Stimulated activated CD4-positive, alpha-beta T cell treated with anti-CD3 and anti-CD28 coated beads, Interleukin-12 subunit alpha, Interleukin-12 subunit beta, amount 100 ng/mL, for 24 hours (primary cell): Measurements from ENCODE around the gene OTUD5.

Source experiments
- DNase-seq, 2 experiments: peaks; one replicate each; pipeline ENCODE4 v3.0.0-alpha.2; 2020; ENCODE audit warnings: low read depth in 2 of 2

Gene OTUD5

GRCh38 chrX:48972220-48973164 lies 15.1 kb upstream of the OTUD5 start:
- no peak for DNase-seq

DNA sequence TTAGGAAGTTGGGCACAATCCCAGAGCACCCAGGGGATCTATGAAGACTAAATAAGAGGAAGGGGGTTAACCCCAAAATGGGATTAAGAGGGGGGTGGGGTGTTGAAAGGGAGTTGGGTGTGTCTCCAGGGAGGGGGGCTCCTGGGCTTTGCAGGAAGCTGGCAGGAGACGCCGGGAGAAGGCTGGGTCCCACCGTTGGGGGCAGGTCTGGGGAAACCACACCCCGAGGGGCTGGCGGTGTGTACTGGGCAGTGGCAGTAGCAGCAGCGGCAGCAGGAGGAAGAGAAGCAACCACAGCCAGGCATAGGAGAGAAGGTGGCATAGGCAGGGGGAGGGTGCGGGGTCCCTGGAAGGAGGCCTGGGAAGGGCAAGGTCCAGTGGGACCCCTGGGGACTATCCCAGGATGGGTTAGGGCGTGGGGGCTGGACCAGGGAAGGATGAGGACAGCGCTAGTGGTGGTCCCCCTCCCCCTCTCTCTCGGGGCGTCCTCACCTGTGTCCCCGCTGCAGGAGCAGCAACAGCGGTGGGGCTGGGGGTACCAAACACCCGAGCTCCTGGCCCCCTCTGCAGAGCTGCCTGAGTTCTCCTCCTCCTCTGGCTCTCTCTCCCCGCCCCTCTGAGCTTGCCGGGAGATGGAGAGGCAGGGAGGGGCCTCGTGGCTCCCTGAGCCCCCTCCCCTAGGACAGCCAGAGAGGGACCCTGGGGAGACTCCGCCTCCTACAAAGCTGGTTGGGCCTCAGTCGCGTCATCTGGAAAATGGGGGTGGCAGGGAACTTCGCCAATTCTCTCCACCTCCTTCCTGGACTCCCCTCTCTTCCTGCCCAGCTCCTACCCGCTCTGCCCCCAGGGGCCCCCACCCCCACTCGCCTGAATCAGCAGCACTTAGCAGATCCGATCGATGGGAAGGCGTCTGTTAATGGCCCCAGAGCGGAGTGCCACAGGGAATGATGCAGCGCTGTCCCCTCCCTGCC lies 14.1 kb upstream of the OTUD5 start, which contains the start of gene KCND1:
Gene KCND1 (minus strand): TSS at position 596 of the 971 bp plus-strand sequence. CDS start 1,573 bp downstream, outside the sequence.
- DNase-seq: no peak

- no peak for DNase-seq
These were observed 12.1 kb upstream of the OTUD5 start for GRCh38 chrX:48969471-48969870.

DNA sequence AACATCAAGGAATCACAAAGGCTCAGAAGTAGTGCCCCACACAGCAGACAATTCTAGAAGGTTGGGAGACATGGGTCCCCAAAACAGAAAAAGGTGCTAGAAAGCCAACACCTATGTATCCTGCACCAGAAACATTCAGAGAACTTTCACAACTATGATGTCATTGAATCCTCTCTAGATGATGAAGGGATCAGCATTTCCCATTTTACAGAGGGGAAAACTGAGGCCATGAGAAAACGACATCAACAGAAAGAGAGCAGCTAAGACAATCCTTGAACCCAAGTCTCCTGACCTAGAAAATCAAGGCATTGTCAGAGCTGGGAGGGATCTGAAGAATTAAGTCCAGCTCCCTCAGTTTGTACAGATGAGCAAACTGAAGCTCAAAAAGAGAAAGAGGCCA lies 11.0 kb upstream of the OTUD5 start:
- DNase-seq: no peak

DNA sequence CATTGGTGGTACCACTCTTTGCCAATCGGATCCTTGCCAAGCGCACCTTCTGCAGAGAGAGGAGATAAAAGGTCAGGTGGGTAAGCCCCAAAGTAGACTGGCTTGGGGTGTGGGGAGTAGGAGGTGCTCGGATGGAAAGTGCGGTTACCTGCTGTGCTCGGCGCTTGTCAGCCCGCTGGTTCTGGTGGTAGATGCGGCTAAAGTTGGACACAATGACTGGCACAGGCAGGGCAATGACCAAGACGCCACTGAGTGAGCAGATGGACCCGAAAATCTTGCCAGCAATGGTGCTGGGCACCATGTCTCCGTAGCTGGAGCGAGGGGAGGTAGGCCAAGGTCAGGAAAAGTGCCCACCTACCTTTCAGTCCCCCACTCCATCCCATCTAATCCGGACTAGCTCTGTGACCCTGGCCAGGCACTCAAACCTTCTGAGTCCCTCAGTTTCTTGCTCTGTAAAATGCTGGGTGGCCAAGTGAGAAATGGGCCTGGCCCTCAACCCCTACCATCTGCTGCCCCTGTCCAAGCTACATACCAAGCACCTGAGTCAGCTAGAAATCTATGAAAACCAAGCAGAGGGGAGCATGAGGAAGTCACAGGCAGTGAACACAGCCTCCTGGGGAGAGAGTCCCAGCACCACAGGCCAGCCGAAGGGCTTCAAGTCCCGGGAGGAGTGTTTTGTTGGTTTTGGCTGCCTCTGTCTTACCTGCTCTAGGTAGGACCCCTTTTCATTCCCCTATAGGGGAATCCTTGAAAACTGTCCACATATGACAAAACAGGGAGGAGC lies 9.6 kb upstream of the OTUD5 start:
- DNase-seq: no peak

DNA sequence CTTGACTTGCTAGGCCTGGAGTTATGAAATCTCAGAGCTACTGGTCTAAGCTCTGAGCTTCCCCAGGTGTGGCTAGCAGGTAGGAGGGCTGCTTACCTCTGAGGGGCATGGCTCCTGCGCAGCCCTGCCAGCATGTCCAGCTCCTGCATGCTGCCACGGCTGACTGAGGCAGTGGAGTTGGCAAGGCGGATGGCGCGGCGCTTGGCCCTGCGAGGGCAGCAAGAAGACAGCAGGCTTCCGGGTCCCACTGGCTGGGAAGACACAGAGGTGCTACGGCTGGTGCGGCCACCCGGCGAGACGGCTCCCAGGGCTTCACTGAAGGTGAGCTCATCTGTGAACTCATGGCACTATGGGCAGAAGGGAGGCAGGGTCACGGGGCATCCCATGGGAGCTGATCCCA lies 8.6 kb upstream of the OTUD5 start:
- DNase-seq: no peak

DNA sequence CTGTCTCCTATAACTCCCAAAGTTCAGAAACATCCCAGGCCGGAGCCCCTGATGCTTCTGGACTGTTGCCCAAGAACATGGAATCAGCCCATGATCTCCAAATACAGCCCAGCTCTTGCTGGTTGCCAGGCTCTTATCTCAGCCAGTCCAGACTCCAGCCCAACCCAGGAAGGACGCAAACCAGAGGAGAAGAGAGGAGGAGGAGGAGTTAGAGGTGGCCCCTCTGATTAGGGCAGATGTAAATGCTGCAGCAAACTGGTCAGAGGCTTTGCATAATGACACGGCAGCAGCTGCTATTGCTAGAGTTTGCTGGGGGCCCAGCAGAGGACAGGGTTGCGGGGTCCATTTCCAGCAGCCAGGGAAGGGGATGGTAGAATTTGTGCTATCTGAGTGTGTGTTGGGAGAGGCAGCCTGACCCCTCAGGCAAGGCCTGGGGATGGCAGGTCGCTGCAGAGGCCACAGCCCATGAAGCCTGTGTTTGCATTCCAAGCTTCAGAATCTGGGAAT lies 4.2 kb upstream of the OTUD5 start:
- no peak for DNase-seq

GRCh38 chrX:48960291-48960690 lies 2.9 kb upstream of the OTUD5 start:
- DNase-seq: no peak

GRCh38 chrX:48958635-48959094 lies 1.3 kb upstream of the OTUD5 start:
- no peak for DNase-seq

DNA sequence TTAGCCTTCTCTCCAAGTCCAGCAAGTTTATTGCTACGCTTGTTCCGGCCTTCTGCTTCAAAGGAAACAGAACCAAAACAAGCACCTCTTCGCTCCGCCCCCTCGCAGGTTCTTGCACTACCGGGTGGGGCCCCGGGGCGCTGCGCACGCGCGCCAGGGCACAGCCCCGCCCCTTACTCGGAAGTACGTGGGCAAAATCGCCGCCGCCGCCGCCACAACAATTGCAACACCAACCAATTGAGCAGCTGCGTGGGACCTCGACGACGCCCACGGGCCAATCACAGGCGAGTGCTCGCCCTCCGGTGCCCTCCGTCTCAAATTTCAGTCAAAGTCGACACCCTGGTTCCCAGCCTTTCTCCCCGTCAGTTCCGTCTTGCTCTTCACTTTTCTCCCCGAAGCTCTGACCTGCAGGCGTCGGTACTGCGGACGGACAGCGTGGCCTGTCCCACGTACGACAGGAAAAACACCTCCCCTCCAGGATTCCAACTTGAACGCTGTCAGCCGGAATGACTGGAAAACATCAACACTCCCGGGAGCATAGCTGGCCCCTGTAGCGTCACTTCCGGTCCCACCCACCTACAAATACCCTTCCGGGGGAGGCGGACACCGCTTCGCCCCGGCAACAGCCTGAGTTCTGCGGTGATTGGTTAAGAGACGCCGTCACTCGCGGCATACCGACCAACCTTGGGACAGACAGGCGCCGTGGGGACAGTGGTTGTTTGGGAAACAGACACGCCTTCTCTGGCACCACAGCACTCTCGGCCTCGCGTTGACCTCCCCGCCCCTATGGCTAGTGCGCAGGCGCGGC lies 624 bp upstream of the OTUD5 start:
- peak; percentile 78 to 83 for DNase-seq

DNA sequence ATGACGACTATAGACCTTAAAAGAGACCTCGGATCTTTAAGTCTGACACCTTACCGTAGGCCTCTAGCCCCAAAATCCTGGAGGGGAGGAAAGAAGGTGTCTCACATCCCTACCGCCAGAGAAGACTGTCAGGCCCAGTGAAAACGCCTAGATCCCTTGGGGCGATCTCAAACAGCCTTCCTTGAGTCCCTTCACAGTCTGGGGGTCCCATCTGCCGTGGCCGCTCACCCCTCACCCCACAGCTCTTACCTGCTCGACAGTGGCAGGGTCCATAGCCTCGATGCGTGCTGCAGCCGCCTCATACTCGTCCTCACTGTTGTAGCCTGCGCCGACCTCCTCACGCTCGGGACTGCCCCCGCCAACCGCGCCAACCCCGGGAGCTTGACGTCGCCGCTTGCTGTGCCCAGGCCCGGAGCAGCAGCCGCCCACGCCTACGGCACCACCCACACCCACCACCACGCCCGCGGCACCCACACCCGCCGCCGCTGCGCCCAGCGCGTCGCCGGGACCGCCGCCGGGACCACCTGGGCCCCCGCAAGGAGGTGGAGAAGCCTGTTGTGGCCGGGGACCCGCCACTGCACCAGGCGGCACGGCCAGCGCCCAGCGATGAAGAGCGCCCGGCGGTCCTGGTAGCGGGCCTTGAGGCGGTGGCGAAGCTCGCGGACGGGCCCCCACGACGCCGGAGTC lies 536 bp downstream of the OTUD5 start:
- no peak for DNase-seq

- no peak for DNase-seq
These were observed 8.8 kb downstream of the OTUD5 start for GRCh38 chrX:48948589-48948988.

DNA sequence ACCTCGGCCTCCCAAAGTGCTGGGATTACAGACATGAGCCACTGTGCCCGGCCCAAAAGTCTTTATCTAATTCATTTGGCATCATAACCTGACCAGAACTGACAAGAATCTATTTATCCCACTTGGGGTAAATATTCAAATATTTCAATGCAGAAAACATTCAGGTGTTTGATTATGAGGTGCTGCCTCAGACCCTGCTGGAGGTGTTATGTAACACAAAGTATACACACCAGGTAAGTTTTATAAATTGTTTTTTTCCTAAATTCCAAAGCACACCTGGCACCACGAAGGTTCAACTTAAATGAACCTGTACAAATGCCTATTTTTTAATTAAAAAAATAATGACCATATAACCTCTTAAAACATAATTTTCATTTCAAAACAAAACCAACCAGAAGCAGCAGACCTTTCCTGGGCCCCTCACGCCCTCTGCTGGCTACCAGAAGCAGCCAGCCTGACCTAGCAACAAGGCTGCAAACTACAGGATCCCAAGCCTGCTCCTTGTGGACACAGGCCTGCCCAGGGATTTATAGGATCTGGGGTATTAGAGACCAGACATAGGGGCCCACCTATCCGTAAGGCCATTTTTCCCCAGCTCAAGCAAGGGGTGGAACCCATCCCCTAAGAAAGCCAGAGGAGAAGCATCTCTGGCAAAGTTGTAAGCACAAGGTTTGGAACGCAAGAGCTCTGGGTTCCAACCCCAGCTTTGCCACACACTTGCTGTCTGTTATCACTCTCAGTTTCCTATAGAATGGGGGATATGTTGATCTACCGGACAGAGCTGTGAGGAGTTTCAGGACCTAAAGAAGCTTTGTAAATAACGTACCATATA lies 11.7 kb downstream of the OTUD5 start:
- DNase-seq: no peak

DNA sequence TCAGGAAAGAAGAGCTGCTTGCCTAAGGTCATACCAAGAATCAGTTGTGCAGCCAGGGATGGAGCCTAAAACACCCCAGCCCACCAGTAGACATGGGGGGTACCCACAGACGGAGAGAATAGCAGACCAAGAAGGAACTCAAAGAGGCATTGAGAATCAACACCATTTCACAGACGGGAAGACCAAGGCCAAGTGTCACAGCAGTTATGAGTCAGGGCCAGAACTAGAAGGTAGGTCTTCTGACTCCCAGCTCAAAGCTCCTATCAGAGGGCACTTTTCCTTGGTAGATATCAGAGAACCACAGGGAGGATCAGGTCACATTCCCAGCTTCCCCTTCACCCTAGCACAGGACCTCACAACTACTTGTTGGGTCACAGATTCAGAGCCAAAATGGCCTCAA lies 14.5 kb downstream of the OTUD5 start:
- DNase-seq: no peak

DNA sequence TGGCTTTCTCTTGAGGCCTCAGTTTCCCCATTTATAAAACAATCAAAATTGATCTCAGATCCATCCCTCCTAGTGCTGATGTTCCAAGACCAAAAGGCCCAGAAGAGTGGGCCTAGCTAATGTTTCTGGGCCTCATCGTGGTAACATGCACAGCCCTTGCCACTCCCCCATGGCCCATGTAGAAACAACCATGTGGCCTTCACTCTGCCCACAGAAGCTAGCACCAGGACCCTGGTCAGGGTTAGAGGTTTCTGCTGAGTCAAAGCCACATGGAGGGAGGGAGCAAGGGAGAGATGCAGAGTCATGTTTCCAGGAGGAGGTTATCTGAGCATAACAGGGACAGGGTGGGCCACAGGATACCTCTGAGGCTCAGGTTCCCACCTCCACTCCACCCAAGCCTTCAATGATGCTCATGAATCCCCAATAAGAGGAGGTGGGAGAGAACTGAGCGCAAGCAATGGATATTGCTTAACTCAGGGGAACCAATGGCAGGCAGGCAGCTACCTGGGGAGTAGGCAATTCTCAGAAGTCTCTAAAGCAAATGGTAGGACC lies 16.9 kb downstream of the OTUD5 start:
- no peak for DNase-seq

GRCh38 chrX:48939524-48940228 lies 17.7 kb downstream of the OTUD5 start:
- no peak for DNase-seq

DNA sequence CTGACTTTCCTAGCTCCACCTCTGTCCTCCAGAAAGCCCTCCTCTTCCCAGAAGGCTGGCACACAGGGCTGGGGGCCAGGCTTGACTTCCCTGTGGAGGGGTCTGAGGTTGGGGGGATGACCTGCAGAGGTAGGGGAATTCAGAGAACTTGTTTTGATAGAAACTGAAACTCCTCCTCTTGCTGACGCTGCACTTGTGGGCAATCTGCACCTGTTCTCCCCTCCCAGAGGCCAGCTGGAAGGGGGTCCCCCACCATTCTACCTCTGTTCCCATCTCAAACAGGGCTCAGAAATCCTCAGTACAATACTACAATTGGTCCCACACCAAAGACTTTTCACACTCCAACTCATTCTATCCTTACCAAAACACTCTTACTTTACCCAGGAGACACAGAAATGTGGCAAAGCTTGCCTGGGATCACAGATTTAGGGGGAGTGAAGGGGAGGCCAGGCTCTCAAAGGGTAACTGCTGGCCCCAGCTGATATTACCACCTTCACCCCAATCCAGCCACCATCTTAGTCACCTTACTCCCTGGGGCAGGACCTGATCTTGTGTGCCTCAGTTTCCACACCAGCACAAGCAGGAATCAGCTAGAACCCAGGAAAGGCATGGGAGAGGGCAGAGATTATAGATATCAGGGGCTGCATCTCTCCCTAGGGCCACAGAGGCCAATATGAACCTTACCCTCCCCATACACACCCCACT lies 18.5 kb downstream of the OTUD5 start:
- DNase-seq: peak; percentile 50 to 60
